HG03457 (cell line): ENCODE results near the gene OSBPL10.
A peak's percentile ranks its signal among the peaks of the same experiment; 100 is the strongest.

Experiments used
- ATAC-seq: cut with Tn5 transposase; IDR thresholded peaks from one replicate; pipeline ENCODE4 v1.9.1; 2021; ENCODE audit warnings: moderate number of reproducible peaks; ENCODE audit not compliant: unreplicated experiment

The OSBPL10 gene

DNA sequence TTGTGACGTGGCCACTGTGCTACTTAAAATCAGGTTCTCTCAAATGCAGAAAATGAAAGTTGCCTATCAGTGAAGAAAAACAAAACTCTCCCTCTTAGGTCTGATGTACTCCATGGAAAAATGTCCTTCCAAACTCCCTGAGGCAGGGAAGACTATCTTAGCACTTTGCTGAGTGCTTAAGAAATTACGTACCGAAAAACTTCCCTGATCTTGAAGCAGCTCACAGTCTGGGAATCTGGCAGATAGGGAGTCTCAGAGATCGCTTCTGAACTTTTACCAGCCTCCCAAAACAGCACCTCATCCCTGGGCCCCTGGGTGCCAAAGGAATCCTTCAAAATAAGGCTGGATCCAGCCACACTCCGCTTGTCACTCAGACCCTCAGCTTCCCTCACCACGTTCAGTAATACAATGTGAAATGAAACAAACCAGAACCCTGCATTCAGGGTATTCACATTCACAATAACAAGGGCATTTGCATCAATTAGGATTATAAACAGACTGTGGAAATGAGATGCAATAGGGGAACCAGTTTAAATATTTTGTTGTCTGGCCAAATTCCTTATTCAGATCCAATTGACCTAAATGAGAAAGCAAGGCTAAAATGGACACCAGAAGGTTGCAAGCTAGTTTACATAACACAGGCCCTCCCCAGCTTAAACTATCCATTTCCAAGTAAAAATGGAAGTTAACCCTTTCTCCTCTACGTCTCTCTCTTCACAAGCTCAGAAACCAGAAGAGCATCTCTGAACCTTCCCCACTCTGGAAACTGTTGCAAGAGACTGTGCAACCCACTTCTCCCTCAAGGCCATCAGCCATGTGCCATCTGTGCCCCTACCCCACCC lies 20.9 kb downstream of the OSBPL10 start:
- ATAC-seq = no peak

GRCh38 chr3:31959251-31959650 lies 21.8 kb downstream of the OSBPL10 start:
- no peak for ATAC-seq

DNA sequence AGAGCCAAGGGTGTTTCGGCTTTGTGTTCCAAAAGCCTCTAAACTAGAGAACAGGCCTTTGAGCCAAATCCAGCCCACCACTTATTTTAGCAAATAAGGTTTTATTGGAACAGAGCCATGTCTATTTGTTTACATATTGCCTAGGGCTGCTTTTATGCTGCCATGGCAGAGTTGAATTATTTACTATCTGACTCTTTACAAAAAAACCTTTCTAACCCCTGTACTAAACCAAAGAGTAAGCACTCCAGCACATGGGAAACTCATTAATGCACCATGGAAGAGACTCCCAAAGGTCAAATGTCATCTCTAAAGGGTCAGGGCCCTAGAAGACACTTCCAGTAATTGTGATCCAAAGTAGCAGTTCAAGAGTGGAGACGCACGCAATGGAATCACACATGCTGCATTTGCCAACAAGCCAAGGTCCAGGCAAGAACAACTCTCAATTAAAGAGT lies 22.3 kb downstream of the OSBPL10 start:
- ATAC-seq = no peak

DNA sequence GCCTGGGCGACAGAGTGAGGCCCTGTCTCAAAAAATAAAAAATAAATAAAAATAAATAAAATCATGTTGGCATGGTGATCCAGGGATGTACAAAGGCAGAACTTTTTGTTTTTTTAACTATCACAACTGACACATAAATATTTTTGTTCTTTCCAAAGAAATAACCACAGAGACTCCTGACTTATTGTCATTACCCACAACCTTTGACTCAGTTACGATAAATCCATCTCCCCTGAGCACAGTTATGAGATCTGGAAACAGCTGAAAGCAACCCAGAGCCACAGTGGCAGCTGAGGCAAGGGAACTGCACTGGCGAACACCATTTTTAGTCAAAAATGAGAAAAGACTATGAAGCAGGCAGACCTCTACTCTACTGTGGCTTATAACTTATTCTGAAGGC lies 24.0 kb downstream of the OSBPL10 start:
- no peak for ATAC-seq

DNA sequence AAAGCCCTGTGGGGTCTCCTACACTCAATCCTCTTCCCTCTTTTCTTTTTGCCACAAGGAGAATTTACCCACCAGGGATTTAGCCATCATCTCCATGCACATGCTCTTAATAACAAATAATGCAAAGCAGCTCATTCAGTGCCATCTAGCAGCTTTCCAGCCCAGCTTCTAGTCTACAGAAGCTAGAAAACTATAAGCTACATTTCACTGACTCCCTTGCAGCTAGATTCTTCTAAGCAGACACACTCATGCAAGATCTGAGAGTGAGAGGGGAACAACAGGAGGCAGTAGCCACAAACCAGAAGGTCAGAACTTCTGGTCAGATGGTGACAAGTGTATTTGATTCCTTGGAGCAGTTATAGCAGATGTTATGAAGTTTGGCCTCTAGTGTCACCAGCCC lies 25.5 kb downstream of the OSBPL10 start:
- ATAC-seq = no peak

DNA sequence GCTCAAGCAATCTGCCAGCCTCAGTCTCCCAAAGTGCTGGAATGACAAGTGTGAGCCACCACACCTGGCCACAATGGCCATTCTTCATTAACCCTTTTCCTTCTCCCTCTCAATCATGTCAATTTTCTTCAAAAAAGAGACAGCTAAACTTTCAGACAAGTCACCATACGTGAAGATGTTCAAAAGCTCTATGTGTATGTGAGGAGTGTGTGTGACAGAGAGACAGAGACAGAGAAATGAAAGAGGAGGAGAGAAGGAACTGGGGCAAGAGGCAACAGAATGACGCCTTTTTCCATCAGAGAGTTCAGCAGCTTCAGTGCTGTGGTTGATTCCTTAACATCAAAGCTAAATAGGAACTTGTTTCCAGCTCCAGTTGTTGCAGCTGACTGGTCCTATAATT lies 27.4 kb downstream of the OSBPL10 start:
- ATAC-seq = no peak

DNA sequence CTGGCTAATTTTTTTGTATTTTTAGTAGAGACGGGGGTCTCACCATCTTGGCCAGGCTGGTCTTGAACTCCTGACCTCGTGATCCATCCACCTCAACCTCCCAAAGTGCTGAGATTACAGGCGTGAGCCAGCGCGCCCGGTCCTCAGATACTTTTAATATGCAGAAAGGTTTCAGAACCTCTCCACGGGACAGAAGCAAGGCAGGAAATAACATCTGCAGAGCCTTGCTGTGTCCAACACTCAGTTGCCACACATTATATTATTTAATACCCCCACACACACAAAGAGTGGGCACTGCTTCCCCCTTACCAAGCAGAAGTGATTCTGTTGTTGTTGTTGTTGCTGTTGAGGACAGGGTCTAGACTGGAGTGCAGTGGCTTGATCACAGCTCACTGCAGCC lies 28.0 kb downstream of the OSBPL10 start:
- no peak for ATAC-seq

DNA sequence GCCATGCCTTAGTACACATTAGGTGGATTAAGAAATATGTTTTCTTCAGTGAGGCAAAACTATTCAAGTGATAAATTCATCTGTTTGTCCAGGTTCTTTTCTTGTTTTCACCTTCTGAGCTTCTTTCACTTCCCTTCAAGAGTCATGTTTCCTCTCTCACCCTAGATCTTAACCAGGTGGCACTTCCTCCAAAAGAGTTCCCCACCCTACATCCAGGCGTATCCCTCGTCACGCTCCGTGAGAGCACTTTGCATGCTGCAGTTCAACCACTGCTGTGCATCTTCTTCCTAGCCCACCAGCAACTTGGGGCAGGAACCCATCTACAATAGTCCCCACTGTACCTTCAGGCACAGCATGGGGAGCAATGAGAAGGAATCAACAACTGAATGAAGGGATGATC lies 28.9 kb downstream of the OSBPL10 start:
- ATAC-seq = peak; percentile 76

DNA sequence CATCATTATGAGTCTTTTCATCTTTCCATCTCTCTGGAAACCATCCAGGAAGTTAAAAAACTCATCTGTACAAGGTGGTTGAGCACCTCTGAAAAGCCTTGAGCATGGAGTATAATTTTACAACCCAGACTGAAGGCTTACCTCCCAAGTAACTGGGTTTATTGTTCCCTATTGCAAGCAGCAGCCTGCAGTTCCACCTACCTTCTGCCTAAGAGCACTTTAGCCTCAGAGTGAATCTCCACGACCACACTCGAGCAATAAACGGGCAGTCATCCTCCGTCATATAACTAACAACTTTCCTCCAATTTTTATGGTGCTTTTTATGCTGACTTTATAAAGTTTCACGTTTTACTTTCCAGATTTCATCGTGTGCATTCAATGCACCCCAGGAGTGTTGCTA lies 32.8 kb downstream of the OSBPL10 start:
- no peak for ATAC-seq

DNA sequence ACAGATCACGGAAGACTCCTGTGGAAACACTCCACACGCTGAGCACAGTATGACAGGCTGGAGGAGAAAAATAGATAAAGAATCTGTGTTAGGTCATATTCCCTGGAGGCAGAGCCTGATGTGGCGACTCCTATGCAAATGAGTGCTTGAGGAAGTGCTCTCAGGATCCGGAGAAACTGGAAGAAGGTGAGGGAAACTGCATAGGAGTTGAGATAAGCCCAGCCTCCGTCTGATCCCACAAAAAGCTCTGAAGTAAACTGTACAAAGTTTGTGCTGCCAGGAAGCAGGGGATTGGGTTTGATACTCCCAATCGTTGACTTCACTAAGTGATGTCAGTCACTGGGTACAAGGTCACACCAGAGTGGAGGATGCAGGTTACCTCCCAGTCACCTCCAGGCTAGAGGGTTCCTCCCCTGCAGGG lies 33.4 kb downstream of the OSBPL10 start:
- no peak for ATAC-seq

GRCh38 chr3:31947162-31947561 lies 33.9 kb downstream of the OSBPL10 start:
- no peak for ATAC-seq

- ATAC-seq = no peak
These were observed 34.5 kb downstream of the OSBPL10 start for GRCh38 chr3:31946484-31947081.

GRCh38 chr3:31945738-31946052 lies 35.4 kb downstream of the OSBPL10 start:
- no peak for ATAC-seq

GRCh38 chr3:31943041-31943440 lies 38.0 kb downstream of the OSBPL10 start:
- no peak for ATAC-seq

DNA sequence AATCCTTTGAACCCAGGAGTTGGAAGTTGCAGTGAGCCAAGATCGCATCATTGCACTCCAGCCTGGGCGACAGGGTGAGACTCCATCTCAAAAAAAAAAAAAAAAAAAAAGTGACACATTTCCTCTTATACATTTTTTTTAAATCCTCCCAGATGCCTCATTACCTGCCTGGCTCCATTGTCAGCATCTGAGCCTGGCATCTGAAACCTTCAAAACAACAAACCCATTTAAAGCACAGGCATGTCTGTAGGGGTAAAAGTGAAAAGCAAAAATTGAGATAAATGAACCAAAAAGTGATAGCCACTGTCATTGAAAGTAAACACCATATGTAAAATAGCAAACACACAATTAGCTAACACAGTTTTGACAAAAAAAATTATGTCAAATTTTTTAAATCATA lies 38.6 kb downstream of the OSBPL10 start:
- ATAC-seq = no peak

- no peak for ATAC-seq
These were observed 43.8 kb downstream of the OSBPL10 start for GRCh38 chr3:31937225-31937624.

- no peak for ATAC-seq
These were observed 44.5 kb downstream of the OSBPL10 start for GRCh38 chr3:31936420-31937060.

DNA sequence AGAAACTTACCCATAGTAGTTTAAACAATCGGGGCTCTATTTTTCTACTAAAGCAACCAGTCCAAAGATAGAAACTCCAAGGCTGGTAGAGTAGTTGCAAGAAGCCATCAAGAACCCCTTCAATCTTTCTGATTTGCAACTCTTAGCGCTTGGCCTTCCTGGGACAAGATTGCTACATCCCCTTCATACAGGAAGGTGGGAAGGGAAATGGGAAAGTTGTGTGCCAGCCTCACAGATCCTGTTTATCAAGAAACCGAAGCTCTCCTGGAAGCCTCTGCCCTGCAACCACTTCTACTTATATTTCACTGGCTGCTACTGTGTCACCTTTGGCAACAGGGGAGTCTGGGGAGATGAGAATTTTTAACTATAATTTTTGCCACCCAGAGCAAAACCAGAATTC lies 46.2 kb downstream of the OSBPL10 start:
- no peak for ATAC-seq

DNA sequence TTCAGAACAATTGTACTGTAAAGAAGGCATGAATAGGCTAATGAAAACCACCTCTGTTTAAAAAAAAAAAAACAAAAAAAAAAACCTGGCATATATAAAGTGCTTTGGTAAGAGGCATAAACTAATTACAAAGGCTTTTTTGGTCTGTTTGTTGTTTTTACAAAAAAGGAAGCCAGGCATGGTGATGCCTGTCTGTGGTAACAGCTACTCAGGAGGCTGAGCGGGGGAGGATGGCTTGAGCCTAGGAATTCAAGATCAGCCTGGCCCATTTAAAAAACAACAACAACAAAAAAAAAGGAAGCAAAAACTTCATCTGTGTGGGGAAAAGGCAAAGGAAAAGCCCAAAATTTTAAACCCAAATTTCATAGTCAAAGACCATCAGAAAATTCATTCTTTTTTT lies 47.0 kb downstream of the OSBPL10 start:
- ATAC-seq = no peak

DNA sequence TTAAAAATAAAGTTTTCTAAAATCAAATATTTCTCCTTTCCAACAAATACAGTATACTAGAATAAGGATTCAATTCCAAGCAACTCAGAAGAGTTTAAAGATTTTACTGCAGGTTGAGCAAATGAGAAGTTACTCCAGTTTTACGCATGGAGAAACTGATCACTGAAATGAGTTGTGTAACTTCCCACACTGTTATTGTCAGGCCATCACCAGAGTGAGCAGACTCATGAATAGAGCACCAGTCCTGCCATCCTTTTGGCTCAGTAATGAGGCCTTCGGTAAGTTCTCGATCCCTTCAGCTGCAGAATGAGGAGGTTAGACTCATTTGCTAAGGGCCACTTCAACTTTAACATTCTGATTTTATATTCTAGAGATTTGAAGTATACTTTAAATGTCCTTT lies 48.1 kb downstream of the OSBPL10 start:
- no peak for ATAC-seq

DNA sequence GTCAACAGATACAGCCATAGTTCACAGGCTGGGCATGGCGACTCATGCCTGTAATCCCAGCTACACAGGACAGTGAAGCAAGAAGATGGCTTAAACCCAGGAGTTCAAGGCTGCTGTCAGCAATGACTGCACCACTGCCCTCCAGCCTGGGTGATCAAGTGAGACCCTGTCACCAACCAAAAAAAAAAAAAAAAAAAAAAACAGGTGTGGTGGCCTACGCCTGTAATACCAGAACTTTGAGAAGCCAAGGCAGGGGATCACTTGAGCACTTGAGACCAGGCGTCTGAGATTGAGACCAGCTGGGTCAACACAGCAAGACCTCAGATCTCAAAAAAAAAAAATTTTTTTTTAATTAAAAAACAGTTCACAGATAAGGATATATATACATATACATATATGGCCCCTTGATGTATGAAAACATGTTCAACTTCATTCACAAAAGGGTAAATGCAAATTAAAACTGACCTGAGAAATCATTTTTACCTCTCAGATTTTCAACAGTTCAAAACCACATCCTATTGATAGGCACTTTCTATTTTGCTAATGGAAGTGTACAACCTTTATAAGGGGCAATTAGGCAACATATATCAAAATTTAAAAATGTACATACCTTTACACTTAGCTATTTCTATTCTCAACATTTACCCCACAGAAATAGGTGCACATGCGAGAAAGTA lies 51.1 kb downstream of the OSBPL10 start:
- no peak for ATAC-seq

- no peak for ATAC-seq
These were observed 53.3 kb downstream of the OSBPL10 start for GRCh38 chr3:31927811-31928210.
